HEK293 (cell line): ENCODE measurements around the gene PUM2.

ENCODE experiments used
- CTCF ChIA-PET: fragments of 350-600 bp; formaldehyde crosslinking; extraction: SDS; loops from one replicate; lab custom pipeline; 2021; ENCODE audit warnings: antibody characterized with exemption; lab: Yijun Ruan, JAX
- POLR2A ChIA-PET: fragments of 300-600 bp; formaldehyde crosslinking; extraction: SDS; loops from one replicate; lab custom pipeline; 2020; ENCODE audit warnings: antibody characterized with exemption, inconsistent platforms; lab: Yijun Ruan, JAX
- H3K27ac ChIP-seq: fragments of 200-500 bp; sonication (Bioruptor generic); 2 replicates; pipeline ENCODE4 v1.5.1; 2014; ENCODE audit warnings: low read depth, low read length, control low read depth, inconsistent platforms; ENCODE audit errors: extremely low read depth
- H3K36me3 ChIP-seq, 2 experiments: fragments of 200-500 bp in 1 of 2; sonication (Bioruptor generic) in 1 of 2; 1 replicate in 1 of 2; 2 replicates in 1 of 2; pipeline ENCODE4 v1.5.1; 2014 to 2017; ENCODE audit warnings: inconsistent platforms in 2 of 2, low read length in 2 of 2; ENCODE audit not compliant: control insufficient read depth in 2 of 2, insufficient read depth in 1 of 2
- H3K4me1 ChIP-seq: fragments of 200-500 bp; sonication (Bioruptor generic); 2 replicates; pipeline ENCODE4 v1.5.1; 2014; ENCODE audit warnings: mild to moderate bottlenecking, low read length, inconsistent platforms; ENCODE audit not compliant: control insufficient read depth, insufficient read depth
- H3K4me3 ChIP-seq: 2 replicates; pipeline ENCODE4 v1.5.1; 2011; ENCODE audit warnings: low read depth, mild to moderate bottlenecking, control low read depth, low read length, moderate library complexity
- H3K9me3 ChIP-seq: fragments of 200-500 bp; sonication (Bioruptor generic); 2 replicates; pipeline ENCODE4 v1.5.1; 2014; ENCODE audit warnings: low read depth, low read length, inconsistent platforms; ENCODE audit not compliant: control insufficient read depth, insufficient read depth
- EGR2 ChIP-seq: fragments of 450-650 bp; formaldehyde crosslinking; IDR thresholded peaks from 2 replicates; pipeline ENCODE4 v1.5.1; 2016; ENCODE audit warnings: low read depth, missing biosample characterization, missing genetic modification characterization
- GLI4 ChIP-seq: fragments of 450-650 bp; formaldehyde crosslinking; IDR thresholded peaks from 2 replicates; pipeline ENCODE4 v1.5.1; 2016; ENCODE audit warnings: missing biosample characterization, missing genetic modification characterization
- GLIS1 ChIP-seq: fragments of 450-650 bp; formaldehyde crosslinking; IDR thresholded peaks from 2 replicates; pipeline ENCODE4 v1.5.1; 2016; ENCODE audit warnings: missing biosample characterization, missing genetic modification characterization
- IKZF3 ChIP-seq: fragments of 450-650 bp; IDR thresholded peaks from 2 replicates; pipeline ENCODE4 v1.5.0; 2018; ENCODE audit warnings: missing biosample characterization, mild to moderate bottlenecking, missing genetic modification characterization, moderate library complexity
- KLF16 ChIP-seq: fragments of 450-650 bp; formaldehyde crosslinking; IDR thresholded peaks from 2 replicates; pipeline ENCODE4 v1.5.1; 2017; ENCODE audit warnings: missing biosample characterization, missing genetic modification characterization
- KLF17 ChIP-seq: fragments of 450-650 bp; formaldehyde crosslinking; IDR thresholded peaks from 2 replicates; pipeline ENCODE4 v1.5.1; 2016; ENCODE audit warnings: missing biosample characterization, missing genetic modification characterization
- KLF8 ChIP-seq: fragments of 450-650 bp; formaldehyde crosslinking; IDR thresholded peaks from 2 replicates; pipeline ENCODE4 v1.5.1; 2016; ENCODE audit warnings: missing biosample characterization, missing genetic modification characterization
- PATZ1 ChIP-seq: fragments of 450-650 bp; formaldehyde crosslinking; IDR thresholded peaks from 2 replicates; pipeline ENCODE4 v1.5.1; 2016; ENCODE audit warnings: missing biosample characterization, missing genetic modification characterization
- PRDM6 ChIP-seq: fragments of 450-650 bp; formaldehyde crosslinking; IDR thresholded peaks from 2 replicates; pipeline ENCODE4 v1.5.1; 2017; ENCODE audit warnings: missing biosample characterization, missing genetic modification characterization
- SCRT1 ChIP-seq: fragments of 450-650 bp; formaldehyde crosslinking; IDR thresholded peaks from 2 replicates; pipeline ENCODE4 v1.5.1; 2016; ENCODE audit warnings: missing biosample characterization, missing genetic modification characterization, borderline replicate concordance
- SP3 ChIP-seq: fragments of 450-650 bp; formaldehyde crosslinking; IDR thresholded peaks from 2 replicates; pipeline ENCODE4 v1.5.1; 2016; ENCODE audit warnings: missing biosample characterization, missing genetic modification characterization
- SP7 ChIP-seq: fragments of 450-650 bp; formaldehyde crosslinking; IDR thresholded peaks from 2 replicates; pipeline ENCODE4 v1.5.1; 2016; ENCODE audit warnings: missing biosample characterization, missing genetic modification characterization
- ZBTB11 ChIP-seq: fragments of 450-650 bp; formaldehyde crosslinking; conservative IDR thresholded peaks from 2 replicates; pipeline ENCODE4 v1.5.1; 2016; ENCODE audit warnings: low read depth, missing biosample characterization, missing genetic modification characterization
- ZBTB20 ChIP-seq: fragments of 450-650 bp; formaldehyde crosslinking; IDR thresholded peaks from 2 replicates; pipeline ENCODE4 v1.5.1; 2016; ENCODE audit warnings: missing biosample characterization, missing genetic modification characterization
- ZIC2 ChIP-seq: fragments of 450-650 bp; formaldehyde crosslinking; IDR thresholded peaks from 2 replicates; pipeline ENCODE4 v1.5.1; 2016; ENCODE audit warnings: missing biosample characterization, missing genetic modification characterization
- ZNF2 ChIP-seq: fragments of 450-650 bp; formaldehyde crosslinking; IDR thresholded peaks from 2 replicates; pipeline ENCODE4 v1.5.1; 2016; ENCODE audit warnings: missing biosample characterization, missing genetic modification characterization
- ZNF221 ChIP-seq: fragments of 450-650 bp; formaldehyde crosslinking; IDR thresholded peaks from 2 replicates; pipeline ENCODE4 v1.5.1; 2017; ENCODE audit warnings: missing biosample characterization, missing genetic modification characterization, borderline replicate concordance
- ZNF394 ChIP-seq: fragments of 450-650 bp; formaldehyde crosslinking; IDR thresholded peaks from 2 replicates; pipeline ENCODE4 v1.5.1; 2016; ENCODE audit warnings: missing biosample characterization, missing genetic modification characterization, mild to moderate bottlenecking, moderate library complexity, borderline replicate concordance
- ZNF398 ChIP-seq: fragments of 450-650 bp; formaldehyde crosslinking; IDR thresholded peaks from 2 replicates; pipeline ENCODE4 v1.5.1; 2017; ENCODE audit warnings: missing biosample characterization, missing genetic modification characterization
- ZNF596 ChIP-seq: fragments of 450-650 bp; IDR thresholded peaks from 2 replicates; pipeline ENCODE4 v1.5.0; 2018; ENCODE audit warnings: missing biosample characterization, mild to moderate bottlenecking, missing genetic modification characterization, moderate library complexity
- ZNF660 ChIP-seq: fragments of 450-650 bp; IDR thresholded peaks from 2 replicates; pipeline ENCODE4 v1.5.1; 2018; ENCODE audit warnings: missing biosample characterization, mild to moderate bottlenecking, missing genetic modification characterization
- ZSCAN4 ChIP-seq: fragments of 450-650 bp; formaldehyde crosslinking; IDR thresholded peaks from 2 replicates; pipeline ENCODE4 v1.5.1; 2017; ENCODE audit warnings: missing biosample characterization, missing genetic modification characterization

The PUM2 gene

DNA sequence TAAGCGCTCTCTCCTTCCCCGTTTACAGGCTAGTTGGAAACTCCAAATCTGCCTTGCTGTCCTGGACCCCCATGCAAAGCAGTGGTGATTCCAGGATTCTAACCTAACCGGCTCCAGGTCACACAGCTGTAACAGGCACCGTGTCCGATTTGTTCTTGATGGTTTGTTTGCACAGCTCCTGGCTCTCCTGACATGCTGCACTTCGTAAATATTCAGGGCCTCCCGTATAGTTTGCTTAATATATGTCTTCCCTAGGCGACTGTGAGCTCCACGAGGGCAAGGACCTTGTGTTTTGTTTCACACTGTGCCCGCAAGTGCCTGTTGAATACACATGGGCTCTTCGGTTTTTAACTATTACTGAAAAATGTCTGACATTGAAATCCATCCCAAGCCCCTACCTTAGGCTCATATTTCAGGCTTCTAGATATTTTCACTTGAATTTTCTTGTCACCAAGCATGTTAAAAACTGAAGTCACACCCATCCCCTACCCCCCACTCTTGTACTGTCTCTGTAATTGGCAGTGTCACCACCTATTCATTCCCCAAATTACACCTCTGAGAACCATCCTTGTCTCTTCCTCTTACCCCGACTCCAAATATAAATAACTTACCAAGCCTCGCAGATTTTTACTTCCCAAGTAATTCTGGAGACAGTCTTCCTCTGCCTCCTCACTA lies 1.0 kb upstream of the PUM2 start (continued):
- TF ChIP-seq ZNF596 = no peak
- no peak for TF ChIP-seq ZNF221 (tag by site-specific recombination)
- TF ChIP-seq GLIS1 (tag by site-specific recombination) = 0 out of 2 replicates have a peak, but pooled peaks have one; percentile 15
- peak; percentile 57; the same call in 1 of the 2 replicates for TF ChIP-seq SCRT1
- TF ChIP-seq SP7 = peak; percentile 39; the same call in 1 of the 2 replicates
- TF ChIP-seq, all 188 proteins: peak for 8

GRCh38 chr2:20350041-20350712 lies 467 bp downstream of the PUM2 start:
- no peaks in the 10 kb centered on the region; a peak in 1 of 3 replicates for H3K36me3 ChIP-seq
- CTCF ChIA-PET = interaction anchor here (0.7 to 1.1 kb wide), 4 partner anchors 11 to 679 kb away, joined by 3 to 5 read pairs (median 3); no protein-coding TSS in a partner anchor
- H3K9me3 ChIP-seq = no peaks in the 10 kb centered on the region
- H3K4me1 ChIP-seq = peaks cover 10% of the 10 kb centered on the region; the same call in 1 of the 2 replicates
- POLR2A ChIA-PET = interaction anchor here (0.6 to 0.8 kb wide), 2 partner anchors 42 to 97 kb away, joined by 3 to 6 read pairs; partner anchors contain the start of gene RHOB
- H3K27ac ChIP-seq = peak overlapping the region; percentile 99
- H3K4me3 ChIP-seq = peak overlapping the region; percentile 92
- TF ChIP-seq ZSCAN4 (tag by site-specific recombination) (peak; percentile 37; the same call in 1 of the 2 replicates), SP3 (peak; percentile 76), KLF17 (tag by site-specific recombination) (peak; percentile 78), SP7 (0 out of 2 replicates have a peak, but pooled peaks have one; percentile 11), PRDM6 (tag by site-specific recombination) (no peak), PATZ1 (peak; percentile 36), IKZF3 (tag by site-specific recombination) (no peak), ZNF394 (tag by site-specific recombination) (no peak), KLF16 (tag by site-specific recombination) (peak; percentile 83), ZBTB11 (tag by site-specific recombination) (peak; percentile 67), ZNF660 (tag by site-specific recombination) (0 out of 2 replicates have a peak, but pooled peaks have one; percentile 17), ZBTB20 (tag by site-specific recombination) (peak; percentile 79), ZNF398 (peak; percentile 50; the same call in 1 of the 2 replicates), EGR2 (tag by site-specific recombination) (peak; percentile 89), GLI4 (tag by site-specific recombination) (0 out of 2 replicates have a peak, but pooled peaks have one; percentile 21), KLF8 (tag by site-specific recombination) (peak; percentile 70; the same call in 1 of the 2 replicates), ZIC2 (peak; percentile 62), ZNF2 (tag by site-specific recombination) (peak; percentile 39; the same call in 1 of the 2 replicates)
